HepG2 (cell line): ENCODE results near the gene KLHL30. TPM values are rescaled to one million over a fixed set of nuclear protein-coding genes. Genes with fewer than 3 reads are reported as not detected.

Experiments
- ATAC-seq: fragments of 200-7000 bp; cut with Tn5 transposase; 3 replicates; pipeline ENCODE4 v1.9.1; 2020; ENCODE audit warnings: mild to moderate bottlenecking, moderate library complexity
- BruUV-seq: library from RNA; stranded (reverse); fragments of 400-500 nt; replicated peaks from 2 replicates; lab custom pipeline; 2021; lab: Mats Ljungman, UMichigan
- CTCF ChIA-PET: fragments of 300-600 bp; formaldehyde crosslinking; extraction: SDS; loops from one replicate; lab custom pipeline; 2021; ENCODE audit warnings: low total read pairs, inconsistent platforms, low intra/inter-chr PET ratio; lab: Yijun Ruan, JAX
- POLR2A ChIA-PET: fragments of 350-600 bp; sonication (Branson Sonifier 250); formaldehyde crosslinking; loops from one replicate; lab custom pipeline; 2020; ENCODE audit warnings: antibody characterized with exemption, inconsistent platforms; lab: Yijun Ruan, JAX
- DNase-seq: peaks from one replicate; pipeline ENCODE4 v3.0.0-alpha.2; 2015; ENCODE audit warnings: low spot score
- FAIRE-seq: peaks from 3 replicates; lab custom pipeline; 2011; peaks lifted over from hg19 to GRCh38; lab: Jason Lieb, UNC
- H2AFZ ChIP-seq: one replicate; pipeline ENCODE4 v1.6.1; 2011; ENCODE audit warnings: low read length, inconsistent platforms
- H3K27ac ChIP-seq: fragments of 300-600 bp; 3 replicates; pipeline ENCODE4 v1.8.0; 2011; ENCODE audit warnings: mixed run types, mild to moderate bottlenecking, mixed read lengths, low read length, inconsistent platforms; ENCODE audit not compliant: insufficient read depth; ENCODE audit errors: extremely low read length
- H3K27me3 ChIP-seq, 2 experiments: fragments of 200-600 bp in 1 of 2; 2 replicates in 1 of 2; 3 replicates in 1 of 2; pipeline versions ENCODE4 v1.6.0 to v1.8.0; 2011; ENCODE audit warnings: low read length in 2 of 2, mild to moderate bottlenecking in 2 of 2, moderate library complexity in 2 of 2, inconsistent platforms in 1 of 2; ENCODE audit not compliant: insufficient read depth in 2 of 2, control insufficient read depth in 1 of 2
- H3K36me3 ChIP-seq, 2 experiments: fragments of 200-600 bp in 1 of 2; replicated peaks in 1 of 2; 2 replicates in 1 of 2; 3 replicates in 1 of 2; pipeline versions ENCODE4 v1.5.1 to v1.8.0; 2011; ENCODE audit warnings: low read length in 2 of 2, inconsistent platforms in 1 of 2; ENCODE audit not compliant: insufficient read depth in 2 of 2, control insufficient read depth in 1 of 2
- H3K4me1 ChIP-seq: 2 replicates; pipeline ENCODE4 v1.5.1; 2012; ENCODE audit warnings: low read length, inconsistent platforms; ENCODE audit not compliant: insufficient read depth
- H3K4me2 ChIP-seq: 2 replicates; pipeline ENCODE4 v1.6.0; 2011; ENCODE audit warnings: low read depth, low read length, inconsistent platforms
- H3K4me3 ChIP-seq, 3 experiments: fragments of 200-600 bp in 1 of 3; sonication (generic), shearing (Covaris generic) in 1 of 3; replicated peaks in 1 of 3; 2 replicates each; pipeline ENCODE4 v1.5.1; 2011 to 2016; ENCODE audit warnings: low read length in 3 of 3, inconsistent platforms in 2 of 3, low read depth in 2 of 3, mild to moderate bottlenecking in 2 of 3, control low read depth in 1 of 3, mixed read lengths in 1 of 3; ENCODE audit not compliant: insufficient read depth in 1 of 3
- H3K79me2 ChIP-seq: one replicate; pipeline ENCODE4 v1.6.1; 2011; ENCODE audit warnings: low read length, inconsistent platforms; ENCODE audit not compliant: insufficient read depth
- H3K9ac ChIP-seq: 2 replicates; pipeline ENCODE4 v1.6.0; 2011; ENCODE audit warnings: mild to moderate bottlenecking, low read depth, low read length, inconsistent platforms; ENCODE audit not compliant: insufficient read depth
- H3K9me3 ChIP-seq: 2 replicates; pipeline ENCODE4 v1.5.1; 2012; ENCODE audit warnings: mild to moderate bottlenecking, low read length
- H4K20me1 ChIP-seq: 2 replicates; pipeline ENCODE4 v1.6.0; 2011; ENCODE audit warnings: inconsistent platforms, mild to moderate bottlenecking, low read length, moderate library complexity; ENCODE audit not compliant: insufficient read depth
- NR2F1 ChIP-seq, 2 experiments: fragments of 450-650 bp in 1 of 2; formaldehyde crosslinking in 1 of 2; IDR thresholded peaks; 2 replicates each; pipeline versions ENCODE4 v1.5.0 to v1.6.1; 2016 to 2020; ENCODE audit warnings: mild to moderate bottlenecking in 1 of 2, missing compliant biosample characterization in 1 of 2, missing genetic modification reagents in 1 of 2, moderate library complexity in 1 of 2
- whole genome bisulfite sequencing: methylation state at CpG from one replicate; pipeline ENCODE4 v1.1.6; 2017; ENCODE audit warnings: low lambda C conversion rate; 5-methylcytosine and 5-hydroxymethylcytosine counted together
- in situ Hi-C: cut with HindIII; loops from 2 replicates; pipeline ENCODE4 v1.10.0; 2017; ENCODE audit warnings: low pct_unique_long_range_greater_than_20kb; ENCODE audit not compliant: extremely low pct_ligation_motif_present
- intact Hi-C: fragments of 100-400 bp; cut with micrococcal nuclease; formaldehyde crosslinking; loops from one replicate; pipeline ENCODE4 v1.10.0; 2022; ENCODE audit not compliant: unreplicated experiment
- polyA plus RNA-seq, 8 experiments: library from polyadenylated mRNA; depleted of rRNA in 3 of 8; stranded (reverse) in 7 of 8; unstranded in 1 of 8; fragments of >200 nt; fragmentation: Illumina TruSeq in 4 of 8; extraction: Trizol in 4 of 8; gene quantifications; 2 replicates each; pipeline versions ENCODE4 v1.2.1 to v1.2.3, GENCODE V29; 2011 to 2016; ENCODE audit warnings: low read depth in 4 of 8, missing spikeins in 1 of 8, mixed read lengths in 1 of 8; ENCODE audit not compliant: insufficient read depth in 1 of 8
- total RNA-seq, 5 experiments: library from RNA; depleted of rRNA; stranded (reverse); fragments of >200 nt; fragmentation: Illumina TruSeq; extraction: Trizol; gene quantifications; 2 replicates each; pipeline ENCODE4 v1.2.3, GENCODE V29; 2016; ENCODE audit warnings: low read depth in 1 of 5
- TF ChIP-seq, protein P1 (sequence below): sonication (generic); formaldehyde crosslinking; IDR thresholded peaks from 2 replicates; pipeline ENCODE4 v1.5.1; 2020; ENCODE audit warnings: mild to moderate bottlenecking, missing genetic modification reagents, moderate library complexity
- TF ChIP-seq, protein P2 (sequence below): sonication (generic); formaldehyde crosslinking; IDR thresholded peaks from 2 replicates; pipeline ENCODE4 v1.5.0; 2020; ENCODE audit warnings: mild to moderate bottlenecking, missing genetic modification reagents, moderate library complexity

The KLHL30 gene
- total and polyA plus RNA-seq, 2 of the 13 experiments (the other 11 are each of a cell fraction or from before 2014, with no cell fraction given), result 0.05 TPM; not detected in 1

DNA sequence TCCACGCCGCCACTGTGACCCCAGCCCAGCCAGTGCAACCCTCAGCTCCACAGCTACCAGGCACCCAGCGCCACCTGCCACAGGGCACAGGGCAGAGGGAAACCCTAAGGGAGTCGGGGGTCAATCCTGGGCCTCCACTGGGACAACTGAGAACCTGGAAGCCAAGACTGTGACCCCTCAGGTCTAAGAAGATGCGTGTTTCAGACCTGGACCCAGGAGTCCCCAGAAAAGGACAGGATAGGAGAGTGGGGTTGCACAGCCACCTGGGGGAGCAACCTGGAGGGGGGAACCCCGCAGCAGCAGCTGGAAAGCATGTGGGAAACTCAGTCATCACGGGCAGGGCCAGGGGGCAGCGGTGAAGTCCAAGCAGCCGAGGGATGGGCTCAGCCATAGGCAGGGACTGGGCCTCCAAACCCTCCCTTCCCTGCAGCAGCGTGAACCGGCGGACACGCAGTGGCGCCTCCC is 34.2 kb upstream of the KLHL30 start:
- H3K27me3 ChIP-seq, result peaks cover 9 to 46% of the 10 kb centered on the region in 2 experiments
- in situ Hi-C loops (no loop called here), intact Hi-C loops (no loop called here)
- ATAC-seq (no peak), DNase-seq (no peak), FAIRE-seq (no peak)
- CTCF ChIA-PET, result no interaction called here
- H3K9ac ChIP-seq, result no peak overlapping the region
- no peak overlapping the region for H2AFZ ChIP-seq
- H3K27ac ChIP-seq, result no peak overlapping the region
- H3K4me1 ChIP-seq, result peaks cover 54% of the 10 kb centered on the region
- H3K9me3 ChIP-seq, result no peaks in the 10 kb centered on the region
- no peak overlapping the region for H3K4me2 ChIP-seq
- POLR2A ChIA-PET, result interaction anchor here (1.3 kb wide), 1 partner anchor 44 kb away, joined by 3 read pairs; the partner anchor contains the start of gene SCLY
- BruUV-seq, result no TSS peak
- no peak overlapping the region for H3K4me3 ChIP-seq
- H3K36me3 ChIP-seq, result no peaks in the 10 kb centered on the region
- no peaks in the 10 kb centered on the region for H3K79me2 ChIP-seq
- TF ChIP-seq, protein P1, sequence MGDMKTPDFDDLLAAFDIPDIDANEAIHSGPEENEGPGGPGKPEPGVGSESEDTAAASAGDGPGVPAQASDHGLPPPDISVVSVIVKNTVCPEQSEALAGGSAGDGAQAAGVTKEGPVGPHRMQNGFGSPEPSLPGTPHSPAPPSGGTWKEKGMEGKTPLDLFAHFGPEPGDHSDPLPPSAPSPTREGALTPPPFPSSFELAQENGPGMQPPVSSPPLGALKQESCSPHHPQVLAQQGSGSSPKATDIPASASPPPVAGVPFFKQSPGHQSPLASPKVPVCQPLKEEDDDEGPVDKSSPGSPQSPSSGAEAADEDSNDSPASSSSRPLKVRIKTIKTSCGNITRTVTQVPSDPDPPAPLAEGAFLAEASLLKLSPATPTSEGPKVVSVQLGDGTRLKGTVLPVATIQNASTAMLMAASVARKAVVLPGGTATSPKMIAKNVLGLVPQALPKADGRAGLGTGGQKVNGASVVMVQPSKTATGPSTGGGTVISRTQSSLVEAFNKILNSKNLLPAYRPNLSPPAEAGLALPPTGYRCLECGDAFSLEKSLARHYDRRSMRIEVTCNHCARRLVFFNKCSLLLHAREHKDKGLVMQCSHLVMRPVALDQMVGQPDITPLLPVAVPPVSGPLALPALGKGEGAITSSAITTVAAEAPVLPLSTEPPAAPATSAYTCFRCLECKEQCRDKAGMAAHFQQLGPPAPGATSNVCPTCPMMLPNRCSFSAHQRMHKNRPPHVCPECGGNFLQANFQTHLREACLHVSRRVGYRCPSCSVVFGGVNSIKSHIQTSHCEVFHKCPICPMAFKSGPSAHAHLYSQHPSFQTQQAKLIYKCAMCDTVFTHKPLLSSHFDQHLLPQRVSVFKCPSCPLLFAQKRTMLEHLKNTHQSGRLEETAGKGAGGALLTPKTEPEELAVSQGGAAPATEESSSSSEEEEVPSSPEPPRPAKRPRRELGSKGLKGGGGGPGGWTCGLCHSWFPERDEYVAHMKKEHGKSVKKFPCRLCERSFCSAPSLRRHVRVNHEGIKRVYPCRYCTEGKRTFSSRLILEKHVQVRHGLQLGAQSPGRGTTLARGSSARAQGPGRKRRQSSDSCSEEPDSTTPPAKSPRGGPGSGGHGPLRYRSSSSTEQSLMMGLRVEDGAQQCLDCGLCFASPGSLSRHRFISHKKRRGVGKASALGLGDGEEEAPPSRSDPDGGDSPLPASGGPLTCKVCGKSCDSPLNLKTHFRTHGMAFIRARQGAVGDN (CRISPR knock-in tag), result 0 out of 2 replicates have a peak, but pooled peaks have one; percentile 32
- TF ChIP-seq, protein P2, sequence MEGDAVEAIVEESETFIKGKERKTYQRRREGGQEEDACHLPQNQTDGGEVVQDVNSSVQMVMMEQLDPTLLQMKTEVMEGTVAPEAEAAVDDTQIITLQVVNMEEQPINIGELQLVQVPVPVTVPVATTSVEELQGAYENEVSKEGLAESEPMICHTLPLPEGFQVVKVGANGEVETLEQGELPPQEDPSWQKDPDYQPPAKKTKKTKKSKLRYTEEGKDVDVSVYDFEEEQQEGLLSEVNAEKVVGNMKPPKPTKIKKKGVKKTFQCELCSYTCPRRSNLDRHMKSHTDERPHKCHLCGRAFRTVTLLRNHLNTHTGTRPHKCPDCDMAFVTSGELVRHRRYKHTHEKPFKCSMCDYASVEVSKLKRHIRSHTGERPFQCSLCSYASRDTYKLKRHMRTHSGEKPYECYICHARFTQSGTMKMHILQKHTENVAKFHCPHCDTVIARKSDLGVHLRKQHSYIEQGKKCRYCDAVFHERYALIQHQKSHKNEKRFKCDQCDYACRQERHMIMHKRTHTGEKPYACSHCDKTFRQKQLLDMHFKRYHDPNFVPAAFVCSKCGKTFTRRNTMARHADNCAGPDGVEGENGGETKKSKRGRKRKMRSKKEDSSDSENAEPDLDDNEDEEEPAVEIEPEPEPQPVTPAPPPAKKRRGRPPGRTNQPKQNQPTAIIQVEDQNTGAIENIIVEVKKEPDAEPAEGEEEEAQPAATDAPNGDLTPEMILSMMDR (CRISPR knock-in tag), result 0 out of 2 replicates have a peak, but pooled peaks have one; percentile 1
- TF ChIP-seq NR2F1 (CRISPR knock-in tag; IDR thresholded peaks at IDR 0.05), result no peak
- 34% methylated on average over 6 of the region's 14 CpGs for WGBS
- no peaks in the 10 kb centered on the region for H4K20me1 ChIP-seq
